ENCODE measurements around the gene REXO4.

GRCh38 chr9:133375724-133376654, 41.8 kb downstream of the REXO4 start, which contains the start of the genes STKLD1 and SURF4:
- TF ChIP-seq CTCF (IDR thresholded peaks at IDR 0.05 in 2 of 3, conservative IDR thresholded peaks at IDR 0.05 in 1 of 3; ENCODE audit: control insufficient read depth in 2 of 3, extremely low read depth in 1 of 3, insufficient read depth in 1 of 3, low read depth in 3 of 3, low read length in 3 of 3): no peak
- no peak for TF ChIP-seq RAD21 (IDR thresholded peaks at IDR 0.05; ENCODE audit: insufficient read depth, low read depth, low read length)
- no peak for TF ChIP-seq ZNF384 (IDR thresholded peaks at IDR 0.05; ENCODE audit: borderline replicate concordance, low read depth, low read length)
- TF ChIP-seq ZBED1 (IDR thresholded peaks at IDR 0.05; ENCODE audit: borderline replicate concordance): no peak
- TF ChIP-seq, protein P1, sequence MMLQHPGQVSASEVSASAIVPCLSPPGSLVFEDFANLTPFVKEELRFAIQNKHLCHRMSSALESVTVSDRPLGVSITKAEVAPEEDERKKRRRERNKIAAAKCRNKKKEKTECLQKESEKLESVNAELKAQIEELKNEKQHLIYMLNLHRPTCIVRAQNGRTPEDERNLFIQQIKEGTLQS (IDR thresholded peaks at IDR 0.05; ENCODE audit: borderline replicate concordance, extremely low read depth, low read depth, low read length): no peak
- TF ChIP-seq POLR2AphosphoS5 (IDR thresholded peaks at IDR 0.05; ENCODE audit: low read length): peak; percentile 83
- peak; percentile 84 for TF ChIP-seq MAX (IDR thresholded peaks at IDR 0.05; ENCODE audit: low read depth, low read length)
- no peak for TF ChIP-seq EZH2 (IDR thresholded peaks at IDR 0.05; ENCODE audit: borderline replicate concordance, control insufficient read depth, low read depth, low read length)
- TF ChIP-seq, protein P2, sequence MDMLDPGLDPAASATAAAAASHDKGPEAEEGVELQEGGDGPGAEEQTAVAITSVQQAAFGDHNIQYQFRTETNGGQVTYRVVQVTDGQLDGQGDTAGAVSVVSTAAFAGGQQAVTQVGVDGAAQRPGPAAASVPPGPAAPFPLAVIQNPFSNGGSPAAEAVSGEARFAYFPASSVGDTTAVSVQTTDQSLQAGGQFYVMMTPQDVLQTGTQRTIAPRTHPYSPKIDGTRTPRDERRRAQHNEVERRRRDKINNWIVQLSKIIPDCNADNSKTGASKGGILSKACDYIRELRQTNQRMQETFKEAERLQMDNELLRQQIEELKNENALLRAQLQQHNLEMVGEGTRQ (IDR thresholded peaks at IDR 0.05; ENCODE audit: borderline replicate concordance, low read depth, low read length): no peak
- peak; percentile 62; the same call in 2 of the 3 replicates for TF ChIP-seq POU2F2 (IDR thresholded peaks at IDR 0.05; ENCODE audit: borderline replicate concordance, low read depth, low read length)
- TF ChIP-seq YY1 (IDR thresholded peaks at IDR 0.05; ENCODE audit: low read depth, low read length): peak; percentile 68; the same call in 1 of the 2 replicates
- TF ChIP-seq ATF7 (IDR thresholded peaks at IDR 0.05; ENCODE audit: low read depth): no peak
- TF ChIP-seq FOXM1 (IDR thresholded peaks at IDR 0.05; ENCODE audit: low read depth, low read length): no peak

Measured in GM12878 (cell line).